NCI-H69 (cell line): ENCODE results near the gene CCDC97.
"Not testable (repeated sequence)": the region's sequence is repeated elsewhere in the genome, so short reads cannot be mapped to it uniquely, and the experiment has no call there.

ENCODE experiments used
- DNase-seq: peaks from one replicate; lab custom pipeline; 2025; lab: John Stamatoyannopoulos, UW

The CCDC97 gene

GRCh38 chr19:41310033-41310831, at the start of gene CCDC97:
TSS of gene CCDC97 (plus strand) at chr19:41310172. CDS start at chr19:41310311, 139 bp downstream.
- peak; percentile 92 for DNase-seq

GRCh38 chr19:41261474-41262190, 48.3 kb upstream of the CCDC97 start:
- DNase-seq: no peak

- DNase-seq: peak; percentile 90
Observed at GRCh38 chr19:41263042-41263849, 46.7 kb upstream of the CCDC97 start.

GRCh38 chr19:41263850-41264580, 46.0 kb upstream of the CCDC97 start, which contains the start of gene HNRNPUL1:
TSS of gene HNRNPUL1 (plus strand) at chr19:41264372. CDS start at chr19:41264504, 132 bp downstream.
- peak; percentile 100 for DNase-seq

DNA sequence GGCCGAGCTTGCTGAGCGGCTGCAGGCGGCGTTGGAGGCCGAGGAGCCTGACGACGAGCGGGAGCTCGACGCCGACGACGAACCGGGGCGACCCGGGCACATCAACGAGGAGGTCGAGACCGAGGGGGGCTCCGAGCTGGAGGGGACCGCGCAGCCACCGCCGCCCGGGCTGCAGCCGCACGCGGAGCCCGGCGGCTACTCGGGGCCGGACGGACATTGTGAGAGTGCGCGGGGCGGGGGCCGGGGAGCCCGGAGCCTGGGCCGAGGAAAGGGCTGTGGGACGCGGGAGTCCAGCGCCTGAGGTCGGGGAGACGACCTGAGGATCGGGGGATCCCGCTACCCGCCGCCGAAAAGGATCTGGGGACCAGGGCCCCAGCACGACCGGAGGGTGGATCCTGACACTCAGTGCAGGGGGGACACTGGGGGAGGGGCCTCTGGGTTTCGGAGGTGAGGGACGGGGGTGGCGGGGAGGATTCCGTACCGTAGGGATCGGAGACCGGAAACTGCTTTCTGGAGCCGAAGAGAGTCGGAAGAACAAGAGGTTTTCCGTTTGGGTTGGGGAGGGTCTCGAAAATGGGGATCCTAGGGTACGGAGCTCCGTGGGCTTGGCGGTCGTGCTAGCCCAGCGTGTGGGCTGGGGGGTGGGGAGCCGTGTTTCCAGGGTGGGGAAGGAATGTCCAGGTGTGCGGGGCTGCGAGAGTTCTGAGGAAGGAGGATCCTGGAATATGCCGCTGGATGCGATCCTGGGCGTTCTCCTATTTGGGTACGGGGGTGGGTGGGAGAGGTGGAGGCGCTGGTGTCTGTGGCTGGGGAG, 45.2 kb upstream of the CCDC97 start:
- DNase-seq: peak; percentile 78

DNA sequence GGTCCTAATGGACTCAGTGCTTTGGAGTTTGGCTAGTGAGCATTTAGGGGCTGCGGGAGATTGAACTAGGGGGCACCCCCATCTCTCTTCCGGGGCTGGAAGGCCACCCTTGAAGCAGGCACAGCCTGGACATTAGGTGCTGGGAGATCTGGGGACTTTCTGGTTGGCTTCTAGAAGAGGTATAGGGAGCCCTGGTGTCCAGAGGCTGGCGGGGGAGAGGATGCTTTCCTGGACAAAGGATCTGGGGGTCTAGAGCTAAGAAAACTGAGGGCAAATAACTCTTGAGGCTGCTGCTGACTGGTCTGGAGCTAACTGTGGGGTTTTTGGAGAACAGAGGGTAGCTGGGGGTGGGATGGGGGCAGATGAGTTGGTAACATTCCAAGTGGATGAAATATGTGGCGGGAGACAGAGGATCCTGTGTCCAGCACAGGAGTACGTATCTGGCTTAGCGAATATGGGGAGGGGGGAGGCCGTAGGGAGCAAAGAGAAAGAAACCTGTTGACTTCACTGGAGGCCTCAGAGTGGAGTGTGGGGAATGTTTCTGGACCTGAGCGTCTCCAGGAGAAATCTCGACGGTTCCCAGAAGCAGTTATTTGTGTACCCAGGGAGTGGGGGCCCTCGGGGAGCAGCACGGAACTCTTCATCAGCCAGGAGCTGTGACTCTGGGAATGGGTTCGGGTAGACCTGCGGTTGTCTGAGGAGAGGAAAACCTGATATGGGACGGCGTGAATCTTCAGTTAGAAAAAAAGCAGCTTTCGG, 44.4 kb upstream of the CCDC97 start:
- peak; percentile 57 for DNase-seq

DNA sequence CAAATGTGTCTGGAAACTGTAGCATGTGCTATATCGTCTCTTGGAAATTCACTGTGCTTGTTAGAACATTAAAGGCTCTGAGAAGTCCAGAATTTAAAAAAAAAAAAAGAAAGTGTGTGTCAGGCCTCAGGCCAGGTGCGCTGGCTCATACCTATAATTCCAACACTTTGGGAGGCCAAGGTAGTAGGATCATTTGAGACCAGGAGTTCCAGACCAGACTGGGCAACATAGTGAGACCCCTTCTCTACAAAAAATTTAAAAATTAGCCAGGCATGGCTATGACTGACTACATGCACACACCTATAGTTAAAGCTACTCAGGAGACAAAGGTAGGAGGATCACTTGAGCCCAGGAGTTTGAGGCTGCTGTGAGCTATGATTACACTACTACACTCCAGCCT, 40.9 kb upstream of the CCDC97 start:
- DNase-seq: no peak

GRCh38 chr19:41269571-41269970, 40.4 kb upstream of the CCDC97 start:
- no peak for DNase-seq

GRCh38 chr19:41273076-41273475, 36.9 kb upstream of the CCDC97 start:
- DNase-seq: no peak

DNA sequence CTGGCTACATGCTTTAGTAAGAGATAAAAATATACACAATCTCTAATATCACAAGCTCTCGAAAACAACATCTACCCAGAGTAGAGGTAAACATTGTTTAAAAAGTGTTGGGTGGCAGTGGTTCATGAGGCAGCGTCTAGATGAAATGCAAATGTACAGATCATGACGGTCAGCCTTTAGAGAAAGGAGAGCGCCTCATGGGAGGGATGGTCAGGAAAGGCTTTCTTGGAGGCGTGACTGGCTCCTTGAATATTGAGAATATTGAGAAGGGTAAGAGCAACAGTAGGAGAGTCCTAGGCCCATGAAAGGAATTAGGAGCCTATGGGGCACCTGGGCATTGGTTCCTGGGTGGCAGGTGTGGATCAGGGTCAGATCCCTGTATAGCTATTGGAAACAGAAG, 35.2 kb upstream of the CCDC97 start:
- DNase-seq: no peak

- DNase-seq: no peak
Observed at GRCh38 chr19:41276231-41276630, 33.7 kb upstream of the CCDC97 start.

DNA sequence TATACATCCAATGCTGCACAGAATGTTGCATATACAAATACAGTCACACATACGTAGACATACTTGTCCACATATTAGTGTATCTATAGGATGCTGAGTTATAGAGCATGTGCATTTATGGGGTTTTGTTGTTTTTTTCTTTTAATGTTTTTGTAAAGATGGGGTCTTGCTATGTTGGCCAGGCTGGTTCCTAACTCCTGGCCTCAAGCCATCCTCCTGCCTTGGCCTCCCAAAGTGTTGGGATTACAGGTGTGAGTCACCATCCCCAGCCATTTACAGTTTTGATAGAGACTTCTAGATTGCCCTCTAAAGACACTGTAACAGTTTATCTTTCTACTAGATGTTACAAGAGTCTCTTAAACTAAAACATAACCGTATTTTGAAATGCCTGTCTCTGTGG, 31.5 kb upstream of the CCDC97 start:
- DNase-seq: no peak

GRCh38 chr19:41288673-41289530, 21.1 kb upstream of the CCDC97 start:
- DNase-seq: no peak

DNA sequence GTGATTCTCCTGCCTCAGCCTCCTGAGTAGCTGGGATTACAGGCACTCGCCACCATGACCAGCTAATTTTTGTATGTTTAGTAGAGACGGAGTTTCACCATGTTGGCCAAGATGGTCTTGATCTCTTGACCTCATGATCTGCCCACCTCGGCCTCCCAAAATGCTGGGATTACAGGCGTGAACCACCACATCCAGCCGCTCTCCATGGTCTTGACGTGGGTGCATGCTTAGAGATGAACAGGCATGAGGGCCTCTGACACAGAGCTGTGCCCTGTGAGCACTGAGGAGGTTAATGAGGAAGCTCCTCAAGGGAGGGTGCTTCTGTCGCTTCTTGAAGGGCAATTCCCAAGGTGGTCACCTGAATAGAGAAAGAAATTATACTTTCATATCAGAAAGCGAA, 20.2 kb upstream of the CCDC97 start:
- not testable (repeated sequence) for DNase-seq

GRCh38 chr19:41294393-41294792, 15.6 kb upstream of the CCDC97 start:
- no peak for DNase-seq

- DNase-seq: no peak
Observed at GRCh38 chr19:41295499-41295898, 14.5 kb upstream of the CCDC97 start.

DNA sequence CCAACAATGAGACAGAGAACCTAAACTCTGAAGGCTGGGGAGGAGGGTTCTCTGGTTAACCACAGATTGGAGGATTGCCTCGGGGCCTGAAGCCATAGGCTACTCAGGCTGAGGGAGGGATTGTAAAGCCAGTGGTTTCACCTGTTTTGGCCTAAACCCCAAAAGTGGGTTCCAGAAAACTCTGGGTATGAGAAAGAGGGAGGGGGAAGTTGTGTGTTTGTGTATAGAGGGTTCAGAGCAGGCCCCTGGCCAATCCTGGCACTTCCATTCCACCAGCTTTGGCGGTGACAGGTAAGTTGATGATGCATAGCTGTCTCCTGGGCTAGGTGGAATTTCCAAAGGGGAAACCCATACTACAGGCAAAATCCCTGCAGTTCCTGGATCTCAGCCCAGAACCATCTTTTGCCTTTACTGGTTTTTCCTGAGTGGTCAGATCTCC, 13.5 kb upstream of the CCDC97 start:
- no peak for DNase-seq

- DNase-seq: no peak
Observed at GRCh38 chr19:41297628-41298347, 12.2 kb upstream of the CCDC97 start.
